Measurements from ENCODE around the gene MAP3K2. TPM values are rescaled to one million over a fixed set of nuclear protein-coding genes. Genes with fewer than 3 reads are reported as not detected.

Gene MAP3K2
- total RNA-seq, 1 donor = 41.6 TPM

DNA sequence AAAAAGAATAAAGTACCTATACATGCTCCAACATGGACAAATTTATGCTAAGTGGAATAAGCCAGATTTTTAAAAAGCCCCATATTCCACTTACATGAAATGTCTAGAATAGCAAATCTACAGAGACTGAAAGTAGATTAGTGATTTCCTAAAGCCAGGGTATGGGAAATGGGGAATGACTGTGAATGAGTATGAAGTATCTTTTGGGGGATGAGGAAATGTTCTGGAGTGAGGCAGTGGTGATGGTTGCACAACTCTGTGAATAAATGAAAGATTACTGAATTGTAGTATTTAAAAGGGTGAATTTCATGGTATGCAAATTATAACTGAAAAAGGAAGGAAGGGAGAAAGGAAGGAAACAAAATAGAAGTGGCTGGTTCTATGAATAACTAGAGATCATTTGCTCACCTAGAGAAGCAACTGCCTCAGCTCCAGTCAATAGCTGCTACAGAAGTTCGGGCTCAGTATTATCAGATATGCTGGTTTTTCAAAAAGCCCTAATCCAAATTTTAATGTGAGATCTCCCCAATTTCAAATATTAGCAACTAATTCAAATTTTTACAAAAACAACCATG lies 39.3 kb downstream of the MAP3K2 start:
- TF ChIP-seq, protein P1, sequence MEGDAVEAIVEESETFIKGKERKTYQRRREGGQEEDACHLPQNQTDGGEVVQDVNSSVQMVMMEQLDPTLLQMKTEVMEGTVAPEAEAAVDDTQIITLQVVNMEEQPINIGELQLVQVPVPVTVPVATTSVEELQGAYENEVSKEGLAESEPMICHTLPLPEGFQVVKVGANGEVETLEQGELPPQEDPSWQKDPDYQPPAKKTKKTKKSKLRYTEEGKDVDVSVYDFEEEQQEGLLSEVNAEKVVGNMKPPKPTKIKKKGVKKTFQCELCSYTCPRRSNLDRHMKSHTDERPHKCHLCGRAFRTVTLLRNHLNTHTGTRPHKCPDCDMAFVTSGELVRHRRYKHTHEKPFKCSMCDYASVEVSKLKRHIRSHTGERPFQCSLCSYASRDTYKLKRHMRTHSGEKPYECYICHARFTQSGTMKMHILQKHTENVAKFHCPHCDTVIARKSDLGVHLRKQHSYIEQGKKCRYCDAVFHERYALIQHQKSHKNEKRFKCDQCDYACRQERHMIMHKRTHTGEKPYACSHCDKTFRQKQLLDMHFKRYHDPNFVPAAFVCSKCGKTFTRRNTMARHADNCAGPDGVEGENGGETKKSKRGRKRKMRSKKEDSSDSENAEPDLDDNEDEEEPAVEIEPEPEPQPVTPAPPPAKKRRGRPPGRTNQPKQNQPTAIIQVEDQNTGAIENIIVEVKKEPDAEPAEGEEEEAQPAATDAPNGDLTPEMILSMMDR (IDR thresholded peaks at IDR 0.05; ENCODE audit: insufficient read depth, low read length) = no peak
- no peak overlapping the region for H3K4me3 ChIP-seq (ENCODE audit: low read depth, low read length)
- peak; percentile 36 for DNase-seq (ENCODE audit: low read depth)

DNA sequence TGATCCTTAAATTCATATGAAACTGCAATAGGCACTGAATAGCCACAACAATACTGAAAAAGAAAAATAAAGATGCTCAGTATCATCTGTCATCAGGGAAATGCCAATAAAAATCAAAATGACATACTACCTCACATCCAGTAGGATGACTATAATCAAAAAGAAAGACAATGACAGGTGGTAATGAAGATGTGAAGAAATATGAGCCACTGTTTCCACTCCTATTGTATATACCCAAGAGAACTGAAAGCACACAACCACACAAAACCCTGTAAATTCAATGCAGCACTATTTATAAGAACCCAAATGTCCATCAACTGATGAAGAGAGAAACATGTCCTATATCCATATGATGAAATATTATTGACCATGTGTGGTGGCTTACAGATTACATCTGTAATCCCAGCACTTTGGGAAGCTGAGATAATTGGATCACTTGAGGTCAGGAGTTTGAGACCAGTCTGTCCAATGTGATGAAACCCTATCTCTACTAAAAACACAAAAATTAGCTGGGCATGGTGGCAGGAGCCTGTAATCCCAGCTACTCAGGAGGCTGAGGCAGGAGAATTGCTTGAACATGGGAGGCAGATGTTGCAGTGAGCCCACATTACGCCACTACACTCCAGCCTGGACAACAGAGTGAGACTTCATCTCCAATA lies 39.9 kb downstream of the MAP3K2 start:
- DNase-seq (ENCODE audit: low read depth) = no peak
- H3K4me3 ChIP-seq (ENCODE audit: low read depth, low read length) = no peak overlapping the region
- TF ChIP-seq, protein P1 (IDR thresholded peaks at IDR 0.05; ENCODE audit: insufficient read depth, low read length) = no peak

DNA sequence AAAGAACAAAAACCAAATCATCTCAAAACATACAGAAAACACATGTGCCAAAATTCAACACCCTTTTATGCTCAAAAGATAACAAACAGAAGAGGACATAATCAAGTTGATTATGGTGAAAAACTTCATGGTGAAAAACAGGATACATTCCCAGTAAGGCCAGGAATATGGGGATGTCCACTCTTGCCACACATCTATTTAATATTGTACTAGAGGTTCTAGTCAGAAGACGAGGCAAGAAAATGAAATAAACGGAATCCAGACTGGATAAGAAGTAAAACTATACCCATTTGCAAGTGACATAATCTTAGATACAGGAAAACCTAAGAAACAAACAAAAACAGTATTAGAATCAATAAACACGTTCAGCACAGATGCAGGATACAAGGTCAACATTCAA lies 40.8 kb downstream of the MAP3K2 start:
- TF ChIP-seq, protein P1 (IDR thresholded peaks at IDR 0.05; ENCODE audit: insufficient read depth, low read length) = no peak
- no peak overlapping the region for H3K4me3 ChIP-seq (ENCODE audit: low read depth, low read length)
- no peak for DNase-seq (ENCODE audit: low read depth)

DNA sequence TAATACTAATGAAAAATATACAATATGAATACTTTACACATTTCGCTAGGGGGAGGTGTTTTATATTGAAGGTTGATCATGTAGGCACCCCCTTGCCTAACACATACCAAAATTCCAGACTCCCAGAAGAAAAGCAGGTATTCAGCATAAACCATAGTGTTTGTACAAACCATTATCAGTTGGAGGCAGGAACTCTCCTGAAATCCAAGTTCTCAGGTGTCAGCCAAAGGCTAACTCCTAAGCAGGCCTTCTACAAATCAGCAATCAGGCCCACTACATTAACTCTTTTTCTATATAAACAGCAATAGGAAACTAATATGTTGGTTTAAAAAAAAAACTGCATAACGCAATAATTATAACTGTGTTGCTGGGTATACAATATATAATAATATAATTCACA lies 44.5 kb downstream of the MAP3K2 start:
- H3K4me3 ChIP-seq (ENCODE audit: low read depth, low read length) = no peak overlapping the region
- DNase-seq (ENCODE audit: low read depth) = no peak
- TF ChIP-seq, protein P1 (IDR thresholded peaks at IDR 0.05; ENCODE audit: insufficient read depth, low read length) = no peak

DNA sequence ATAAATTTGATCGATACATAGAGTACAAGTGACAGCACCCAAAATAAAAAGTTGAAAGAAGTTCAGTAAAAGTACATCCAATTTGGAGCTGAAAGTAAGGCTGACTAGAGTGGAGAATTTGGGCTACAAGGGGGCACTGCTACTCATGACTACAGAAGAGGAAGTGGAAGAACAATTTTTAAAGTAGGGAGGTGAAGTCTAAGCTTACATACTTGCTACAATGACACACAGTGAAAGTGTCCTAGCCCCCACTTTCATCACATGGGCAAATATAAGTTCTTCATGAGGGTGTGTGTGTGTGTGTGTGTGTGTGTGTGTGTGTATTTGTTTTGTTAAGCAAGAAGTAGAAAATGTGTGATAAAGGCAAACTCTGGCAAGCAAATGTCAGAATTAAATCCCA lies 45.7 kb downstream of the MAP3K2 start:
- no peak overlapping the region for H3K4me3 ChIP-seq (ENCODE audit: low read depth, low read length)
- no peak for DNase-seq (ENCODE audit: low read depth)
- TF ChIP-seq, protein P1 (IDR thresholded peaks at IDR 0.05; ENCODE audit: insufficient read depth, low read length) = no peak

DNA sequence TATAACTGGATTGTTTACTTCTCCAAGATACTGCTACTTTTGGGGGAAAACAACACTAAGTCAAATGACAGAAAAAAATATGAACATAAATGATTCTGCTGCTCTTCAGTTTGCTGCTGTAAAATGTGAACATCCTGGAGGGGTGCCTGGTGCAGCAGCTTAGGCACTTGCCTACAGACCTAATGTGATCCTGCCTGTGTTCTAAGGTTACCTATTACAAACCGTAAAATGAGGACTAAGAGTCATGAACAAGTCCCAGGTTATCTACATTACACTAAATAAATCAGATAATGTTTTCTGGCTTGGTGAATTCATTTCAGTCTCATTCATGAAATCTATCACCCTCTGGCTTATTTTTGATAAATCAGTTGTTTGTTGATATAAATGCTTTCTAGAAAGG lies 55.4 kb downstream of the MAP3K2 start:
- DNase-seq (ENCODE audit: low read depth) = no peak
- TF ChIP-seq, protein P1 (IDR thresholded peaks at IDR 0.05; ENCODE audit: insufficient read depth, low read length) = no peak
- H3K4me3 ChIP-seq (ENCODE audit: low read depth, low read length) = no peak overlapping the region

Data from fibroblast of the aortic adventitia (primary cell).